ENCODE measurements around the gene CYS1. TPM values are rescaled to one million over a fixed set of nuclear protein-coding genes. Genes with fewer than 3 reads are reported as not detected.

CYS1 gene
- total RNA-seq, 1 experiment from 2014 or later: 1.2 TPM

DNA sequence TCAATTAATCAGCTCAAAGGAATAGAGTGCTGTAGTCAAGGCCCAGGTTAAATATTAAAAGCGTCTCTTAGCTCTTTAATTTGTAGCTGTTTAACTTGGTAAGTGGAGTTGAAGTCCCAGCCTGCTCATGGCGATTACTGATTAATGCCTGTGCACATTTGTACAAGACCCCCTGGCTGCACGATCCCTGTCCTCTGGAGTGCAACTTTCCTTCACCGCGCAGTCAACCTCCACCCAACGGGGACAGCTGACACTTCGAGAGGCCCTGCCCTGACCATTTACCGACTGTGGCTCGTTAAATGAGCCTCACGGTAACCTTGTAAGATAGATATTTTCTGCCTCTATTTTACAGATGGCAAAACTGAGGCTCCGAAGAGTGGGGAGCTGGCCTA is 5.5 kb upstream of the CYS1 start (continued):
- TF ChIP-seq NFYB (CRISPR knock-in tag; conservative IDR thresholded peaks at IDR 0.05; ENCODE audit: low read depth): no peak
- TF ChIP-seq, protein P1, sequence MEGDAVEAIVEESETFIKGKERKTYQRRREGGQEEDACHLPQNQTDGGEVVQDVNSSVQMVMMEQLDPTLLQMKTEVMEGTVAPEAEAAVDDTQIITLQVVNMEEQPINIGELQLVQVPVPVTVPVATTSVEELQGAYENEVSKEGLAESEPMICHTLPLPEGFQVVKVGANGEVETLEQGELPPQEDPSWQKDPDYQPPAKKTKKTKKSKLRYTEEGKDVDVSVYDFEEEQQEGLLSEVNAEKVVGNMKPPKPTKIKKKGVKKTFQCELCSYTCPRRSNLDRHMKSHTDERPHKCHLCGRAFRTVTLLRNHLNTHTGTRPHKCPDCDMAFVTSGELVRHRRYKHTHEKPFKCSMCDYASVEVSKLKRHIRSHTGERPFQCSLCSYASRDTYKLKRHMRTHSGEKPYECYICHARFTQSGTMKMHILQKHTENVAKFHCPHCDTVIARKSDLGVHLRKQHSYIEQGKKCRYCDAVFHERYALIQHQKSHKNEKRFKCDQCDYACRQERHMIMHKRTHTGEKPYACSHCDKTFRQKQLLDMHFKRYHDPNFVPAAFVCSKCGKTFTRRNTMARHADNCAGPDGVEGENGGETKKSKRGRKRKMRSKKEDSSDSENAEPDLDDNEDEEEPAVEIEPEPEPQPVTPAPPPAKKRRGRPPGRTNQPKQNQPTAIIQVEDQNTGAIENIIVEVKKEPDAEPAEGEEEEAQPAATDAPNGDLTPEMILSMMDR (IDR thresholded peaks at IDR 0.05): no peak
- no peak for TF ChIP-seq JUN (CRISPR knock-in tag; IDR thresholded peaks at IDR 0.05)
- TF ChIP-seq, protein P2, sequence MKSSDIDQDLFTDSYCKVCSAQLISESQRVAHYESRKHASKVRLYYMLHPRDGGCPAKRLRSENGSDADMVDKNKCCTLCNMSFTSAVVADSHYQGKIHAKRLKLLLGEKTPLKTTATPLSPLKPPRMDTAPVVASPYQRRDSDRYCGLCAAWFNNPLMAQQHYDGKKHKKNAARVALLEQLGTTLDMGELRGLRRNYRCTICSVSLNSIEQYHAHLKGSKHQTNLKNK (CRISPR knock-in tag; IDR thresholded peaks at IDR 0.05): no peak
- TF ChIP-seq, protein P3, sequence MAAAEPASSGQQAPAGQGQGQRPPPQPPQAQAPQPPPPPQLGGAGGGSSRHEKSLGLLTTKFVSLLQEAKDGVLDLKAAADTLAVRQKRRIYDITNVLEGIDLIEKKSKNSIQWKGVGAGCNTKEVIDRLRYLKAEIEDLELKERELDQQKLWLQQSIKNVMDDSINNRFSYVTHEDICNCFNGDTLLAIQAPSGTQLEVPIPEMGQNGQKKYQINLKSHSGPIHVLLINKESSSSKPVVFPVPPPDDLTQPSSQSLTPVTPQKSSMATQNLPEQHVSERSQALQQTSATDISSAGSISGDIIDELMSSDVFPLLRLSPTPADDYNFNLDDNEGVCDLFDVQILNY (CRISPR knock-in tag; IDR thresholded peaks at IDR 0.05): no peak

DNA sequence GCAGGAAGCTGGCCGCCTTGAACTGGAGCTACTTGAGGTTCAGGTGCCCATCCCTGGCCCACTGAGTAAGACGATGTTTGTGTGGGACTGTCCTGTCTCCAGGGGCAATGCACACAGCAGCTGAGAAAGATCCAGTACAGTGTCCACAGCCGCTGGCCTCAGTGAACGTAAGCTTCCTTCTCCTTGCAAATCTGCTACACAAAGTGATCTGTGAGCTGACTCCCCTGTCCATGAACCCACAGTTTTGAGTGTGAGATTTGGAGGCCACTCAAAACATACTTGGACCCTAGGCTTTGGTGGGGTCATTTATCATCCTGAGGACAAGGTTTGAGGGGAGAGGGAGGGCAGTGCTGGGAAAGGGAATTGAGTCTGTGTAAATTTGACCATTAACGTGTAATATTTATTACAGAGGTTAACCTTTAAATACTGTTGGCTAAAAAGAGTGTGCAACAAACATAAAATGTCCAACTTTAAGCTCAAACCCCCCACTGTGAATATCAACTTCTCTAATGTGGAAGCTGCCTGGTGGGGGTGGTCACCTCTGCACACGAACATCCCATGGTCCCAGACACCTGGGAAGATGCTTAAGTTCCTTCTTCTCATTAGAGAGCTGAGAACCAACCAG is 4.9 kb upstream of the CYS1 start:
- H3K27me3 Mint-ChIP-seq (ENCODE audit: low read depth): peaks cover 30% of the 10 kb centered on the region
- H3K4me3 Mint-ChIP-seq: no peak overlapping the region
- TF ChIP-seq ATF1 (CRISPR knock-in tag; IDR thresholded peaks at IDR 0.05) (no peak), RORB (CRISPR knock-in tag; IDR thresholded peaks at IDR 0.05) (no peak), ZNF423 (CRISPR knock-in tag; IDR thresholded peaks at IDR 0.05) (no peak), EMX1 (CRISPR knock-in tag; IDR thresholded peaks at IDR 0.05) (no peak), NFYB (CRISPR knock-in tag; conservative IDR thresholded peaks at IDR 0.05; ENCODE audit: low read depth) (no peak), TP53 (CRISPR knock-in tag; IDR thresholded peaks at IDR 0.05) (no peak), CREB1 (CRISPR knock-in tag; IDR thresholded peaks at IDR 0.05) (no peak), ZNF263 (CRISPR knock-in tag; IDR thresholded peaks at IDR 0.05; ENCODE audit: low read depth) (no peak)
- TF ChIP-seq, protein P4, sequence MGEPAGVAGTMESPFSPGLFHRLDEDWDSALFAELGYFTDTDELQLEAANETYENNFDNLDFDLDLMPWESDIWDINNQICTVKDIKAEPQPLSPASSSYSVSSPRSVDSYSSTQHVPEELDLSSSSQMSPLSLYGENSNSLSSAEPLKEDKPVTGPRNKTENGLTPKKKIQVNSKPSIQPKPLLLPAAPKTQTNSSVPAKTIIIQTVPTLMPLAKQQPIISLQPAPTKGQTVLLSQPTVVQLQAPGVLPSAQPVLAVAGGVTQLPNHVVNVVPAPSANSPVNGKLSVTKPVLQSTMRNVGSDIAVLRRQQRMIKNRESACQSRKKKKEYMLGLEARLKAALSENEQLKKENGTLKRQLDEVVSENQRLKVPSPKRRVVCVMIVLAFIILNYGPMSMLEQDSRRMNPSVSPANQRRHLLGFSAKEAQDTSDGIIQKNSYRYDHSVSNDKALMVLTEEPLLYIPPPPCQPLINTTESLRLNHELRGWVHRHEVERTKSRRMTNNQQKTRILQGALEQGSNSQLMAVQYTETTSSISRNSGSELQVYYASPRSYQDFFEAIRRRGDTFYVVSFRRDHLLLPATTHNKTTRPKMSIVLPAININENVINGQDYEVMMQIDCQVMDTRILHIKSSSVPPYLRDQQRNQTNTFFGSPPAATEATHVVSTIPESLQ (CRISPR knock-in tag; IDR thresholded peaks at IDR 0.05): no peak
- TF ChIP-seq, protein P5, sequence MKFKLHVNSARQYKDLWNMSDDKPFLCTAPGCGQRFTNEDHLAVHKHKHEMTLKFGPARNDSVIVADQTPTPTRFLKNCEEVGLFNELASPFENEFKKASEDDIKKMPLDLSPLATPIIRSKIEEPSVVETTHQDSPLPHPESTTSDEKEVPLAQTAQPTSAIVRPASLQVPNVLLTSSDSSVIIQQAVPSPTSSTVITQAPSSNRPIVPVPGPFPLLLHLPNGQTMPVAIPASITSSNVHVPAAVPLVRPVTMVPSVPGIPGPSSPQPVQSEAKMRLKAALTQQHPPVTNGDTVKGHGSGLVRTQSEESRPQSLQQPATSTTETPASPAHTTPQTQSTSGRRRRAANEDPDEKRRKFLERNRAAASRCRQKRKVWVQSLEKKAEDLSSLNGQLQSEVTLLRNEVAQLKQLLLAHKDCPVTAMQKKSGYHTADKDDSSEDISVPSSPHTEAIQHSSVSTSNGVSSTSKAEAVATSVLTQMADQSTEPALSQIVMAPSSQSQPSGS (CRISPR knock-in tag; IDR thresholded peaks at IDR 0.05; ENCODE audit: borderline replicate concordance, low read depth): no peak
- TF ChIP-seq, protein P6, sequence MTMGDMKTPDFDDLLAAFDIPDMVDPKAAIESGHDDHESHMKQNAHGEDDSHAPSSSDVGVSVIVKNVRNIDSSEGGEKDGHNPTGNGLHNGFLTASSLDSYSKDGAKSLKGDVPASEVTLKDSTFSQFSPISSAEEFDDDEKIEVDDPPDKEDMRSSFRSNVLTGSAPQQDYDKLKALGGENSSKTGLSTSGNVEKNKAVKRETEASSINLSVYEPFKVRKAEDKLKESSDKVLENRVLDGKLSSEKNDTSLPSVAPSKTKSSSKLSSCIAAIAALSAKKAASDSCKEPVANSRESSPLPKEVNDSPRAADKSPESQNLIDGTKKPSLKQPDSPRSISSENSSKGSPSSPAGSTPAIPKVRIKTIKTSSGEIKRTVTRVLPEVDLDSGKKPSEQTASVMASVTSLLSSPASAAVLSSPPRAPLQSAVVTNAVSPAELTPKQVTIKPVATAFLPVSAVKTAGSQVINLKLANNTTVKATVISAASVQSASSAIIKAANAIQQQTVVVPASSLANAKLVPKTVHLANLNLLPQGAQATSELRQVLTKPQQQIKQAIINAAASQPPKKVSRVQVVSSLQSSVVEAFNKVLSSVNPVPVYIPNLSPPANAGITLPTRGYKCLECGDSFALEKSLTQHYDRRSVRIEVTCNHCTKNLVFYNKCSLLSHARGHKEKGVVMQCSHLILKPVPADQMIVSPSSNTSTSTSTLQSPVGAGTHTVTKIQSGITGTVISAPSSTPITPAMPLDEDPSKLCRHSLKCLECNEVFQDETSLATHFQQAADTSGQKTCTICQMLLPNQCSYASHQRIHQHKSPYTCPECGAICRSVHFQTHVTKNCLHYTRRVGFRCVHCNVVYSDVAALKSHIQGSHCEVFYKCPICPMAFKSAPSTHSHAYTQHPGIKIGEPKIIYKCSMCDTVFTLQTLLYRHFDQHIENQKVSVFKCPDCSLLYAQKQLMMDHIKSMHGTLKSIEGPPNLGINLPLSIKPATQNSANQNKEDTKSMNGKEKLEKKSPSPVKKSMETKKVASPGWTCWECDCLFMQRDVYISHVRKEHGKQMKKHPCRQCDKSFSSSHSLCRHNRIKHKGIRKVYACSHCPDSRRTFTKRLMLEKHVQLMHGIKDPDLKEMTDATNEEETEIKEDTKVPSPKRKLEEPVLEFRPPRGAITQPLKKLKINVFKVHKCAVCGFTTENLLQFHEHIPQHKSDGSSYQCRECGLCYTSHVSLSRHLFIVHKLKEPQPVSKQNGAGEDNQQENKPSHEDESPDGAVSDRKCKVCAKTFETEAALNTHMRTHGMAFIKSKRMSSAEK (CRISPR knock-in tag; IDR thresholded peaks at IDR 0.05; ENCODE audit: borderline replicate concordance): no peak
- H3K36me3 Mint-ChIP-seq: no peaks in the 10 kb centered on the region
- peaks cover 23% of the 10 kb centered on the region for H3K4me1 Mint-ChIP-seq
- ATAC-seq (no peak), DNase-seq (ENCODE audit: low spot score) (no peak)
- no peak overlapping the region for H3K27ac Mint-ChIP-seq
- POLR2A ChIA-PET: no interaction called here
- CTCF ChIA-PET: interaction anchor here (1.4 to 5.4 kb wide), 3 partner anchors 12 to 39 kb away, joined by 5 to 37 read pairs (median 20); no protein-coding TSS in a partner anchor
- no peaks in the 10 kb centered on the region for H3K9me3 Mint-ChIP-seq
